HG02852 (cell line): ENCODE data around the gene ATXN1.
A peak's percentile ranks its signal among the peaks of the same experiment; 100 is the strongest.
"Not testable (repeated sequence)": the region's sequence is repeated elsewhere in the genome, so short reads cannot be mapped to it uniquely, and the experiment has no call there.

Experiments
- ATAC-seq: cut with Tn5 transposase; IDR thresholded peaks from one replicate; pipeline ENCODE4 v1.9.1; 2021; ENCODE audit warnings: mild to moderate bottlenecking, moderate library complexity; ENCODE audit not compliant: unreplicated experiment

ATXN1 gene

DNA sequence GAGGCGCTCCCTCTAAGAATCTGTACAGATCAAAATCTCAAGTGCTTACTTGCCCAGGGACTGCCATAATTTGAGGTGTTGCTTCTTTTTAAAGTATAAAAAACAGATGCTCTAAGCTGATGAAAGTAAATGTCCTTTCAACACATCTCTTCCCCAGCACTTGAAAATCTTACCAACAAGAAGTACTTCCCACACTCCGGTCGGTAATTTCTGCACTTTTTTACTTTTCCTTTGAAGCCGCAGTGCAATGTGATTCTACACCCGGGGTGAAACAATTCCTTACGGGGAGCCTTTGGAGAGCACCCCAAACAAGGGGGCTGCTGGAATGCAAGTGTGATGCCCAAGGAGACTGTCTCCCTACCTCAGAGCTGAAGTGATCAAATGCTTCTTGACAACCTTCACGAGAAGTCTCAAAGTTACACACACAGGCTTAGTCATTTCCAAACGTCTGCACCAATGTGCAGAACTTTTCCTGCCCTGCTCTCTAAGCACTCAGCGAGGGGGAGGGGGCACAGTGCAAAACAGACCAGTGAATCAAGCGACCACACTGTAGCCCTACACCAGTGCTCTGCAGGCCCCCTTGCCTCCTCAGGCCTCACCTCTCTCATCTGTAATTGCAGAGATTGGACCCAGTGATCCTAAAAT lies 56.7 kb downstream of the ATXN1 start:
- peak; percentile 51 for ATAC-seq

DNA sequence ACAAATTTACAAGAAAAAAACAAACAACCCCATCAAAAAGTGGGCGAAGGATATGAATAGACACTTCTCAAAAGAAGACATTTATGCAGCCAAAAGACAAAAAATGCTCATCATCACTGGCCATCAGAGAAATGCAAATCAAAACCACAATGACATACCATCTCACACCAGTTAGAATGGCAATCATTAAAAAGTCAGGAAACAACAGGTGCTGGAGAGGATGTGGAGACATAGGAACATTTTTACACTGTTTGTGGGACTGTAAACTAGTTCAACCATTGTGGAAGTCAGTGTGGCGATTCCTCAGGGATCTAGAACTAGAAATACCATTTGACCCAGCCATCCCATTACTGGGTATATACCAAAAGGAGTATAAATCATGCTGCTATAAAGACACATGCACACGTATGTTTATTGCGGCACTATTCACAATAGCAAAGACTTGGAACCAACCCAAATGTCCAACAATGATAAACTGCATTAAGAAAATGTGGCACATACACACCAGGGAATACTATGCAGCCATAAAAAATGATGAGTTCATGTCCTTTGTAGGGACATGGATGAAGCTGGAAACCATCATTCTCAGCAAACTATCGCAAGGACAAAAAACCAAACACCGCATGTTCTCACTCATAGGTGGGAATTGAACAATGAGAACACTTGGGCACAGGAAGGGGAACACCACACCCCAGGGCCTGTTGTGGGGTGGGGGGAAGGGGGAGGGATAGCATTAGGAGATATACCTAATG lies 58.5 kb downstream of the ATXN1 start:
- ATAC-seq, result not testable (repeated sequence)

DNA sequence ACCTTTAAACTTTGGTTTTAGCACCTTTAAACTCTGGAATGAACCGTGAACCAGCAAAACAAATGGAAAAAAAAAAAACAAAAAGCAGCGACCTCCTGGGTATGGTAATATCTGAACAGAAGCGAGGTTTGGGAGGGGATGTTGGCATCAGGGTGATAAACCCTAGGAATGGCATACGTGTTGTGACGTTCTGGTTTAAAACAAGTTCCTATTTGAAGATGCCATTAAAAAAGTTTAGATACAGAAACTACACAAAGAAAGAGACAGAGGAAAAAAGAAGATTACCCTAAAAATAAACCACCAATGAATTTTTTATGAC lies 60.4 kb downstream of the ATXN1 start:
- ATAC-seq, result no peak

DNA sequence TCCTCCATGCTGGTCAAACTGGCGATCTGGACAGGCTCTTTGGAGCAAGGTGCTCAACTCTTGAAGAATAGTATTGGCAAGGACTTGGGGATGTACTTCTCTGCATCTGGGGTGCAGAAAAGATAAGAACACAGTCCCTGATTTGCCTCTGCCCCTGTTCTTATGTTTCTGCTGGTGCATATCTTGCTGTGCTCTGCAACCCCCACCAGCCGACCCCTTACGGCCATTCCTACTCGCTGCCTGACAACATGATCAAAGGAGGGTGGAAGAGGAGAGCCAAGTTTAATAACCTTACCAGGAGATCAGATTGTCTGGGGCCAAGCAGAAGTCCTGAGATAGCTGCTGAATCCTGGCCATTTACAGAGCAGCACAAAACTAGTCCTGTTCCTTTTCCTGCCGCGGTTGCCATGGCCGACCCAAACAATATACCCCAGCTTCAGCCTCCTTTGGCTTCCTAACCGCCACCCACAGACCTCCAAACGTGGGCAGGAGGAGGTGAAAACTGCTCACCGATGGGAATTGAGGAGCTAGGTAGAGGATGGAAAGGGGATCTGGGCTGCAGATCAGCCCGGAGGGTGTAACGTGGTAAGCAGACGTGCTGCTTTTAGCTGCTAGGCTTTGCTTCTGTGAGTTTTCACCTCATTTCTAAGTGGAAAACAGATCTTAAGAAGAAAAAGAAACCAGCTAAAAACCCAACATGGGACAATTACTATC lies 60.9 kb downstream of the ATXN1 start:
- ATAC-seq, result no peak

DNA sequence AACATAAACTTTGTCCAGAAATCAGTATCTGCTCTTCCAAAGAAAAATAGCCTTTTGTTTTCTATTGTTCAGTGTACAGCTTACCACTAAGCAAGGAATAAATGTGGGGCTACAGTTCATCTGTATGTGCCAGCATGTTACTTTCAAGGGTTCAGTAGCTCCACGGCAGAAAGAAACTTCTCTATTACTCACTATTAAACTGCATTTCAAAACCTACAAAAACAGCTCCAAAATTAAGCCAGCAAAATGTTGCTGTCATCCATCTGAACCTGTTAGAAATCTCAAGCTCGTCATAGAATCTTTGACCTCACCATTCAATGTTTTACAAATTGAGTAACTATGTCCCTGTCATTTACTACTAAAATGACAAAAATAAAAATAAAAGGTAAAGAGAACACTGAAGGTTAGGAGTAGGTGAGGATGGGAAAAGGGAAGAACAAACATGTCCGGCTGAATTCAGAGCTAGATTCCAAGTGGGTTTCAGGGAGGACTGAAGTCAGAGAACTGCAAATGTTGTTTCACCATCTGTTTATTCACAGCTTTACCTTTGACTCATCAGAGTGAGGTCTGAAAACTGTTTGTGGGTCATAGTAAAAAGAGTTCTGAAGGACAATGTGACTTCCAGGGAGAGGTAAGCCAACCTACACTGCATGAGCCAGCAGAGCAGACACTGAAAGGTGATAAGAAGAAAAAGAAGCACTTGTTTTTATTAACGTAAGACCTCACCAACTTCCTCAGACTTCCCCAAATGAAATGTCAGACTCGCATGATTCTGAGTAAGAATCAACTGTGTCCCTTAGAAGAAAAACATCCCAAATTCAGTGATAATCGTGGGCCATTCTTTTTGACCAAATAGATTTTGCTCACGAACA lies 62.0 kb downstream of the ATXN1 start:
- no peak for ATAC-seq

DNA sequence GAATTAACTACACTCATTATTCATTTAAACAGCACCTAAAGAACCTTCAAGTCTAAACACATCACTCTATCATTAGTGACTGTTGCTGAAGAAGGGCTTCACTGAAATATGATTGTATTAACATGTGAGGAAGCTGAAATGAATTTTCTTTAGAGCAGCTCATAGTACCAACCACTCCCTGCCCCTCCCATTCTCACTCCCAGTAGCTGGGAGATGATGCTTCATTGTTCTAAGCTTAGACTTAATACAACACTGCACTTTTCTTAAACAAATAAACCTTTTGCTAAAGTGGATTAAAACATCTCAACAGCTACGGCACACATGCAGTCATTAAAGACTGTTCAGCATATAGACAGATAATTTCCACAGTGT lies 63.1 kb downstream of the ATXN1 start:
- no peak for ATAC-seq

DNA sequence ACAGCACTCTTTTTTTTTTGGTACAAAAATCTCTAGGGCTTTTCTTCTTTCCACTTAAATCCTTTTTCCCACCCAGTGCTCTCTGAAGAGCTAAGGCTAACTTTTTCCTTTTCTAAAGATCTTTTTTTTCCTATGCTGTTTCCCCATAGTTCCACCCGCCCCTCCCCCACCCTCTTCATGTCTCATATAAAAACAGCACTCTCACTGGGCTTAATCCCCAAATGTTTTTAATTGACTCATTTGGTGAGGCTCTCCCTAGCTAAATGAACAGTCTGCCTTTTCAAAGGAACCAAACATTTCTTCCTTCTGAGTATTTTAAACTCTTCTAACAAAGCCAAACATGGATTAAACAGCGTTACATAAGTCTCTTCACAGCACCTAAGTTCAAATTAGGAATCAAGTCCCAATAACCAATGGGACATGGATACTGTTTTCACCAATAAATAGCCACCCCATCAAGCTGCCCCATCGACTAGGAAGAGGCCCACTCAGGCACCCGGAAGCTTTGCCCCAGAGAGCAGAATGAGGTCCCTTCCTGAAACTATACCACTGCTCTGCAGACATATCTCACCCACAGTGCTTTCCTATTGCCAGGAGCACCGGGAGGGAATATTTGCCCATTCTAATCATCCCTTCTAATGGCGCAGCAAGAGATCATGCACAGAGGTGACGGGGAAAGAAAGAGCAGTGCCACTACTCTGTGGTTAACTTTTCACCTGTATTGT lies 63.7 kb downstream of the ATXN1 start:
- ATAC-seq, result no peak

DNA sequence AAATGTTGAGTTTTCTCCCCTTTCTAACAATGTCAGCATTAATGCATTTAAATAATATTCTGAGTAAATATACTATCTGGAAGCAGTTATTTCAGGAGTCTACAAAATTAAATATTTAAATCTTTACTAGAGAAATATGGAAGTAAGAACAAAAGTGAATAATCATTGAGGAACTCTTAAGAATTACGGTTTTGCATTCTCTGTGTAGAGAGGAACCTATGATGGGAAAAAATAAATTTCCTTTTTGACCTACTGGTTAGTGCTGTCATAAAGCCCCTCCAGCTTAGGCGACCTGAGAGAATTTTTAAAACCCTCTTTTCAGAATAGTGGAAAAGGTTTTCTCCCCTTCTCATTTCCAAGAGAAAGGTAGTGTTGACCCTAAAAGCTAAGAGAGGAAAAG lies 64.8 kb downstream of the ATXN1 start:
- no peak for ATAC-seq

DNA sequence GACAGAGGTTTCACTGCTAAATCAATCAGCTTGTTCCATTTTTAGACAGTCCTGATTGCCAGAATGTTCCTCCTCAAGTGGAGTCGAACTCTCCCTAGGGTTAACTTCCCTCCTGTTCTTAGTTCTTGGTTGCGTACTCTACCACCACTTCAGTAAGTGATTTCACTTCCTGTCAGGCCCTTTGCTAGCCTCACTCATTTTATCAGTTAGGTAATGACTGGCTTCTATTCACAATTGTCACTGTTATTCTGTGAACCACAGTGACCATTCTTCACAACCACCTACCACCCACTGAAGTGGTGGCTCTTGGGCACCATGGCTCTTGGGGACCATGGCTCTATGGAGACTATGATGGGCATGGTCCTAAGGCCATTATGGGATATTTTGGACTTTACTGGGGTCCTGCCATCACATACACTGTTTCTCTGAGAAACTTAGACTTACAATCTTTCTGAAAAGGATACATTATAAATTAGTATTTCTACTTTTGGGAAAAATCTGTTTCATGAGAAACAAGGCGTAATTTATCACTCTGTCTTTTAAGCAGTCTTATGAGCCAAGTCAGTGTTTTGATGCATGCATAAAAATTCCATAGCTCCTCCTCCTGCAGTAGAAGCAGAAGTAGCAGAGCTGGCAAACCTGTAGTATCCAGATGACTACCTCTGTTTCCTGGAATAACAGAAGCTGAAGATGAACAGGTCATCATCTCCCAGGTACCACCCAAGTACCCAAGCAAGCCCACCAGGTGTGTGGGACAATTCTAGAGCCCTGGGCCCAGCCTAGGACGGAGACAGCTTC lies 66.3 kb downstream of the ATXN1 start:
- ATAC-seq, result peak; percentile 58

DNA sequence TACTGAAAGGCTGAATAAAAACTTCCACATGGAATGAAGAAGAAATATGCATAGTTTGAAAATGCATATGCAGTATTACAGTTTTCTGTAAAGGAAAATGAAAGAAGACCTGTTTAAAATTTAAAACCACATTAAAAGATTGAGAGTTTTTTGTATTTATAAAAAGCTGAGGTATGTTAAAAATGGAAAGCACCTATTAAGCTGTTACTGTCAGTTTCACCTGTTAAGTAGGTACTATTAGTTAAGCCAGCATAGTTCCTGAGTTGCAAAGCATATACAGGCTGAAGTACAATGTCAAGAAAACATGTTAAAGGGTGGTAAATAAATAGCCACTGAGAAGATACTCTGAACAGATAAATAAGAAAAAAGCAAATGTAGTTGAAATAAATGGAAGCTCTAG lies 69.9 kb downstream of the ATXN1 start:
- no peak for ATAC-seq

DNA sequence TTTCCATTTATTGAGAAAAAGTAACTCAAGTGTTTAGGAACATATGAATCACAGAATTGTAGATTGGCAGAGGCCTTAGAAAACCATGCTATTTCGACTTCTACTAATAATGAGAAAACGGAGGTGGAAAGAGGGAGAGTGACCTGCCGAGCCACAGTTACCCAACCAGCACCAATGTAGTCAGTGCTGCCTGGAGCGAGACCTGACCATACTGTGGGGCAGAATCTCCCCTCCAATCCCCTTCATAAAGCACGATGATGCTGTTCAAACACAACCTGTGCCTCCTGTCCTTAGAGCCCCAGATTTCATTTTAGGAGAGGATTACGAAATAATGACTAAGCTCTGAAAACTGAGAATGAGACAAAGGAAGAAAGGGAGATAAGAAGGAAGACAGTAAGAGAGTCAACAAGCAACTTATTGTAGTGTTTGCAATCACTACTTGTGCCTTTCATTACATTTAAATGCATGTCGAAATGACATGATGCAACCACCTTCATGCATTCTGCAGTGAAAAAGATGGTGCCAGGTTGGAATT lies 70.6 kb downstream of the ATXN1 start:
- peak; percentile 80 for ATAC-seq

DNA sequence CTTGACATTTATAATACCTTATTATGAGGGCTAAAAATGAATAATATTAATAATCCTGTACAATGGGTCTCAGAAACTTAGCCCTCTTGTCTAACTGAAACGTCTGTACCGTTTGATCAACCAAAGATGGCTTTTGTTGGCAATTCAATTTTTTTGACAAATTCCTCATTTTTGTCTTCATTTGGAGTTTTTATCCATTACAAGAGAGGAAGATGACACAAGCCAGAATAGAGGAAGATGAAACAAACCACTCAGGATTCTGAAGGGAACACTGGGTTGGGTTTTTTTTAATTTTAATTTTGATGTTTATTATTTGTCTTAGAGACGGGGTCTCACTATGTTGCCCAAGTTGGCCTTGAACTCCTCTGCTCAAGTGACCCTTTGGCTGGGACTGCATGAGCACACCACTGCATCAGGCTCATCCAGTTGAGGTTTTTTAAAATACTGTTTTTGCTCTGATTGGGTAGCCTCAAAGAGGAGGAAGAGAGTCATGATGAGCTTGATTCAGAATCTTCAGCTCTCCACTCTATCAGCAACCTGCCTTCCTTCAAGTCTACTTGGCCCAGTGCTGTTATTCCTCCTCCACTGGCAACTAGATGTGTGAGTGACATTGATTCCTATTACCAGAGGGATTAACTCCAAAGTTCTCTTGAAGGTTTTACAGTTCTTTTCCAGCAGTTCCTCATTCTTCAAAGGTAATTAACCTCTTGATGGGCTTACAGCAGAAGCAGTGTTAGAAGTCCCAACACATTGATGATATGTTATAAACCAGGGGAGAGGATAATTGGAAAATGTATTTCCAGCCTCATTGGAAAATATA lies 71.3 kb downstream of the ATXN1 start:
- ATAC-seq, result no peak

DNA sequence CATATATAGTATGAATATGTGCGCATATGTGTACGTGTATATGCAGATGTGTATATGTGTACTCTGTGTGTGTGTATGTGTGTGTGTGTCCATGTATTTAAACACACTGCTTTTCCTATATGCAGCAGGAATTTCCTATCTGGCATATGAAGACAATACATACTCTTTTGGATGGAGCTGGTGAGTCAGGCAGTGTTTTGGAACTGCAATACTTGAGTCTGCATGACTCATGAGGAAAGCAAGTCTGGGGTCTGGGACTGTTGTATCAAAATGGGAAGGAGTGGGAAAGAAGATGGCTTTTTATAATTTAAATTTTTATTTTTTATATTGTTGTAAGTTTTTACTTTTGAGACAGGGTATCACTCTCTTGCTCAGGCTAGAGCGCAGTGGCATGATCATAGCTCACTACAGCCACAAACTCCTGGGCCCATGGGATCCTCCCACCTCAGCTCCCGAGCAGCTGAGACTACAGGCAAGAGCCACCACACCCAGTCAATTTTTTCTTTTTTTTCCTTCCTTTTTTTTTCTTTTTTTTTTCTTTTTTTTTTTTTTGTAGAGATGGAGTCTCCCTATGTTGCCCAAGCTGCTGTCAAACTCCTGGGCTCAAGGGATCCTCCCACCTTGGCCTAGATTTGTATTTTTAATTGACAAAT lies 72.2 kb downstream of the ATXN1 start:
- ATAC-seq, result no peak

DNA sequence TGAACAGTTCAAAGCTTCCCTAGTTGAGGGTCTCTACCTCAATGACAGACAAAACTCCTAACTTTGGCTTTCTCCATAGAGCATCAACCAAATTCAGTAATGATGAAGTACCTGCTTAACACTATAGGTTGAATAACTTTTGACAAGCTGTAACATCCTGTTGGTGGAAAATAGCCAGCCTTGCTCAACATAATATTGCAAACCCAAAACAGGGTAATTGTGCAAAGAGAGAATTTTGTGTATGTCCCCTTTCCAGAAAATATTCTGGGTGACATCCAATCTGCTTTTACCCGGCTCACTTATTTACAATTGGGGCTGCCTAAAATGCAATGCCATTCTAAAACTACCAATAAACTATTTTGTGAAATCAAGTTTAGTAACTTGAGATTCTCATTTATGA lies 72.8 kb downstream of the ATXN1 start:
- no peak for ATAC-seq

DNA sequence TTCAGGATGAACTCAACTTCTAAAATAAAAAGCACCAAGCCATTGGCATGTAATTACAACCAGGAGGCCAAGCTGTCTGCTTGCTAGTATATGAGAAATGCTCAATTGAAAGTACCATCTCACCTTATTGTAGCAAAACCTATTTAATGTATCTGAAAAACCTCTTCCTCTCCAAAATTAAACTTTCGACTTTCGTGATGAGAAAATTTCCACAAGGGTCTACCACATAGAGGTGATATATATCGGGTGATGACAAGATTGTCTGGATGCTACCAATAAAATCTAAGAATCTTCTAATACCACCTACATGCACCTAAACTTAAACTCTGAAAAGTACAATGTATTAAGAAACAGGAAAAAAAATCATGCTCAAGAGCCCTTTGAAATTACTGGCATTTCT lies 74.2 kb downstream of the ATXN1 start:
- no peak for ATAC-seq

DNA sequence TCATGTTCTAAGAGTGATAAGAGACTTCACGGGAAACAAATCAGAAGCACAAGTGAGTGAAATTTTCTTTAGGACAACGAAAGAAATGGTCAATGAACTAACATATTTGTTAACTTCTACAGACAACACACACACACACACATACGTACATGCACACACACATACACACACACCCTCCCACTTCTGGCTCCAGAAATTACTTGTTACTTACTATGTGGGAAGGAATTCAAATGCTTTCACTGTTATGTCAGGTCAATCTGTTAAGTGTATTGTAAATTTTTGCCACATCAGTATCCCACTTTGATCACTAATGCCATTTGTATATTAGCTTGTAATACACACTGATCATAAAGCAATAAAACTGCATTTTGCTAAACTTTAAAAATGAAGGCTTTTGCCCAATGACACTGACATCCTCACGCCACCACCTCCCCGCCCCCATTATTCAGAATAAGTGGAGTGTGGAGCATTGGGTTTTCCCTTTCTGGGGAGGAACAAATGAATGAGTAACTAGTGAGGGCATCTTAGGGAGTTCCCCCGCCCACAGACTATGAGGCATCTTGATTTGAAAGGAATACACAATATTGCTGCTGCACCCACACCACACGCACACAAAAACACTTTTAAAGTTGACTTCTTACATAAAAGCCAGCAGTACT lies 76.2 kb downstream of the ATXN1 start:
- ATAC-seq, result peak; percentile 59

DNA sequence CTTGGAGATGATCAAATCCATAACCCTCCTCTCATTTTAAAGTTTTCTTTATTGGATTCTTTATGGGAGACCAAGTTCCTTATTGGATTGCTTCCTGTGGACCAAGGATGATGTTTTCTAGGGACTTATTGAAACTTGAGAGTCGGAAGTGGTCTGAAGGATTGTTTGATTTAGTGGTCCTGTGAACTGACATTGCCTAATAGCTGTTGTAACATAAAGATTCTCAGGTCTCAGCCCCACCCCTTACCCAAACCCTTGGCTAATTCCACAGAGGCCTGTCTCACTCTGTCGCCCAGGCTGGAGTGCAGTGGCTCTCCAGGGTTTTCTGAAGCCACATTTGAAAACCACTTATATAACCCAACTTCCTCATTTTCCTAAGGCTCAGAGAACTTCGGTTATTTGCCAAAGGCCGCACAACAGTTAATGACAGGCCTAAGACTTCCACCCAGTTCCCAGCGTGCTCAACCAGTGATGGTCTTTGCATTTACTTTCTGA lies 77.0 kb downstream of the ATXN1 start:
- ATAC-seq, result no peak
